ENCODE data around the gene LASP1NB.
"Not testable (repeated sequence)": the region's sequence is repeated elsewhere in the genome, so short reads cannot be mapped to it uniquely, and the experiment has no call there.

LASP1NB gene

GRCh38 chr17:38953800-38954199 is 28.4 kb downstream of the LASP1NB start:
- H3K4ac ChIP-seq (ENCODE audit: low read length); H2BK12ac ChIP-seq (ENCODE audit: low read length): not testable (repeated sequence)

GRCh38 chr17:38958326-38958725 is 32.9 kb downstream of the LASP1NB start:
- Histone ChIP-seq H3K9me3 (replicated peaks in 1 of 2; ENCODE audit: control insufficient read depth in 2 of 2, insufficient read depth in 1 of 2, low read depth in 1 of 2, low read length in 2 of 2) (no peaks in the 10 kb centered on the region), H3K18ac (ENCODE audit: low read length) (no peak overlapping the region), H2BK120ac (ENCODE audit: low read depth, low read length) (no peak overlapping the region), H3K79me1 (ENCODE audit: low read depth, low read length) (no peaks in the 10 kb centered on the region), H2BK15ac (ENCODE audit: low read length) (no peak overlapping the region), H2BK5ac (ENCODE audit: low read length) (no peak overlapping the region), H3K23ac (ENCODE audit: low read depth, low read length, poor library complexity) (no peak overlapping the region), H3K14ac (ENCODE audit: low read length) (no peak overlapping the region), H3K9ac (ENCODE audit: low read depth, low read length, poor library complexity) (no peak overlapping the region), H2BK12ac (ENCODE audit: low read length) (no peak overlapping the region), H3K27me3 (ENCODE audit: control insufficient read depth in 3 of 3, insufficient read depth in 3 of 3, low read depth in 1 of 3, low read length in 3 of 3) (peaks cover 0 to 4% (median 0%) of the 10 kb centered on the region in 3 experiments), H2AFZ (ENCODE audit: low read length) (no peak overlapping the region), H4K91ac (ENCODE audit: low read depth, low read length, poor library complexity) (no peak overlapping the region), H3K4me1 (ENCODE audit: control insufficient read depth in 2 of 2, insufficient read depth in 1 of 2, low read depth in 1 of 2, low read length in 2 of 2) (no peaks in the 10 kb centered on the region), H3K4me2 (ENCODE audit: insufficient read depth, low read length, poor library complexity, severe bottlenecking) (no peak overlapping the region), H4K8ac (ENCODE audit: low read depth, low read length) (no peak overlapping the region), H3K4me3 (ENCODE audit: low read length in 2 of 2) (no peak overlapping the region), H3K36me3 (replicated peaks in 1 of 2; ENCODE audit: control insufficient read depth in 2 of 2, insufficient read depth in 2 of 2, low read length in 2 of 2) (no peaks in the 10 kb centered on the region), H2AK5ac (ENCODE audit: low read depth, low read length) (no peak overlapping the region), H3K4ac (ENCODE audit: low read length) (no peak overlapping the region), H3K27ac (replicated peaks; ENCODE audit: low read length) (no peak overlapping the region)
- no CpG with 5 or more reads among the region's 1 CpG for WGBS, 2 donors (ENCODE audit: extremely low coverage in 2 of 2, insufficient read length in 2 of 2, insufficient replicate concordance in 1 of 2)
- no peak for DNase-seq (ENCODE audit: low spot score)

More at GRCh38 chr17:38953800-38954199, 28.4 kb downstream of the LASP1NB start:
- H4K8ac ChIP-seq (ENCODE audit: low read depth, low read length); H2AK5ac ChIP-seq (ENCODE audit: low read depth, low read length); H3K4me2 ChIP-seq (ENCODE audit: insufficient read depth, low read length, poor library complexity, severe bottlenecking); H4K91ac ChIP-seq (ENCODE audit: low read depth, low read length, poor library complexity); H3K27me3 ChIP-seq (ENCODE audit: control insufficient read depth in 3 of 3, insufficient read depth in 3 of 3, low read depth in 1 of 3, low read length in 3 of 3); H2AFZ ChIP-seq (ENCODE audit: low read length); H2BK5ac ChIP-seq (ENCODE audit: low read length); H3K9me3 ChIP-seq (replicated peaks in 1 of 2; ENCODE audit: control insufficient read depth in 2 of 2, insufficient read depth in 1 of 2, low read depth in 1 of 2, low read length in 2 of 2); H3K36me3 ChIP-seq (replicated peaks in 1 of 2; ENCODE audit: control insufficient read depth in 2 of 2, insufficient read depth in 2 of 2, low read length in 2 of 2); H3K14ac ChIP-seq (ENCODE audit: low read length); H3K4me1 ChIP-seq (ENCODE audit: control insufficient read depth in 2 of 2, insufficient read depth in 1 of 2, low read depth in 1 of 2, low read length in 2 of 2); H3K9ac ChIP-seq (ENCODE audit: low read depth, low read length, poor library complexity); H2BK120ac ChIP-seq (ENCODE audit: low read depth, low read length); H3K18ac ChIP-seq (ENCODE audit: low read length); H2BK15ac ChIP-seq (ENCODE audit: low read length); DNase-seq (ENCODE audit: low spot score); H3K27ac ChIP-seq (replicated peaks; ENCODE audit: low read length); H3K23ac ChIP-seq (ENCODE audit: low read depth, low read length, poor library complexity); H3K79me1 ChIP-seq (ENCODE audit: low read depth, low read length); H3K4me3 ChIP-seq (ENCODE audit: low read length in 2 of 2): not testable (repeated sequence)
- WGBS, 2 donors (ENCODE audit: extremely low coverage in 2 of 2, insufficient read length in 2 of 2, insufficient replicate concordance in 1 of 2), result no CpG with 5 or more reads among the region's 7 CpGs

GRCh38 chr17:38958756-38959155 is 33.3 kb downstream of the LASP1NB start:
- Histone ChIP-seq H3K23ac (ENCODE audit: low read depth, low read length, poor library complexity) (no peak overlapping the region), H2BK15ac (ENCODE audit: low read length) (no peak overlapping the region), H2BK12ac (ENCODE audit: low read length) (no peak overlapping the region), H3K36me3 (replicated peaks in 1 of 2; ENCODE audit: control insufficient read depth in 2 of 2, insufficient read depth in 2 of 2, low read length in 2 of 2) (no peaks in the 10 kb centered on the region), H3K27ac (replicated peaks; ENCODE audit: low read length) (no peak overlapping the region), H2BK5ac (ENCODE audit: low read length) (no peak overlapping the region), H3K14ac (ENCODE audit: low read length) (no peak overlapping the region), H2AFZ (ENCODE audit: low read length) (no peak overlapping the region), H3K9me3 (replicated peaks in 1 of 2; ENCODE audit: control insufficient read depth in 2 of 2, insufficient read depth in 1 of 2, low read depth in 1 of 2, low read length in 2 of 2) (no peaks in the 10 kb centered on the region), H3K27me3 (ENCODE audit: control insufficient read depth in 3 of 3, insufficient read depth in 3 of 3, low read depth in 1 of 3, low read length in 3 of 3) (peaks cover 0 to 4% (median 0%) of the 10 kb centered on the region in 3 experiments), H4K91ac (ENCODE audit: low read depth, low read length, poor library complexity) (no peak overlapping the region), H2AK5ac (ENCODE audit: low read depth, low read length) (no peak overlapping the region), H4K8ac (ENCODE audit: low read depth, low read length) (no peak overlapping the region), H3K18ac (ENCODE audit: low read length) (no peak overlapping the region), H3K4me1 (ENCODE audit: control insufficient read depth in 2 of 2, insufficient read depth in 1 of 2, low read depth in 1 of 2, low read length in 2 of 2) (no peaks in the 10 kb centered on the region), H3K4me3 (ENCODE audit: low read length in 2 of 2) (no peak overlapping the region), H3K9ac (ENCODE audit: low read depth, low read length, poor library complexity) (no peak overlapping the region), H2BK120ac (ENCODE audit: low read depth, low read length) (no peak overlapping the region), H3K4me2 (ENCODE audit: insufficient read depth, low read length, poor library complexity, severe bottlenecking) (no peak overlapping the region), H3K79me1 (ENCODE audit: low read depth, low read length) (no peaks in the 10 kb centered on the region), H3K4ac (ENCODE audit: low read length) (no peak overlapping the region)
- no peak for DNase-seq (ENCODE audit: low spot score)

- Histone ChIP-seq H3K4me3 (ENCODE audit: low read length in 2 of 2) (no peak overlapping the region), H3K27me3 (ENCODE audit: control insufficient read depth in 3 of 3, insufficient read depth in 3 of 3, low read depth in 1 of 3, low read length in 3 of 3) (peaks cover 0 to 4% (median 0%) of the 10 kb centered on the region in 3 experiments), H2BK15ac (ENCODE audit: low read length) (no peak overlapping the region), H4K8ac (ENCODE audit: low read depth, low read length) (no peak overlapping the region), H2BK12ac (ENCODE audit: low read length) (no peak overlapping the region), H3K9ac (ENCODE audit: low read depth, low read length, poor library complexity) (no peak overlapping the region), H3K79me1 (ENCODE audit: low read depth, low read length) (no peaks in the 10 kb centered on the region), H3K4me2 (ENCODE audit: insufficient read depth, low read length, poor library complexity, severe bottlenecking) (no peak overlapping the region), H3K23ac (ENCODE audit: low read depth, low read length, poor library complexity) (no peak overlapping the region), H2AFZ (ENCODE audit: low read length) (no peak overlapping the region), H3K4ac (ENCODE audit: low read length) (no peak overlapping the region), H3K9me3 (replicated peaks in 1 of 2; ENCODE audit: control insufficient read depth in 2 of 2, insufficient read depth in 1 of 2, low read depth in 1 of 2, low read length in 2 of 2) (no peaks in the 10 kb centered on the region), H2BK120ac (ENCODE audit: low read depth, low read length) (no peak overlapping the region), H3K14ac (ENCODE audit: low read length) (no peak overlapping the region), H2BK5ac (ENCODE audit: low read length) (no peak overlapping the region), H3K27ac (replicated peaks; ENCODE audit: low read length) (no peak overlapping the region), H3K18ac (ENCODE audit: low read length) (no peak overlapping the region), H3K36me3 (replicated peaks in 1 of 2; ENCODE audit: control insufficient read depth in 2 of 2, insufficient read depth in 2 of 2, low read length in 2 of 2) (no peaks in the 10 kb centered on the region), H2AK5ac (ENCODE audit: low read depth, low read length) (no peak overlapping the region), H4K91ac (ENCODE audit: low read depth, low read length, poor library complexity) (no peak overlapping the region), H3K4me1 (ENCODE audit: control insufficient read depth in 2 of 2, insufficient read depth in 1 of 2, low read depth in 1 of 2, low read length in 2 of 2) (no peaks in the 10 kb centered on the region)
- WGBS, 2 donors (ENCODE audit: extremely low coverage in 2 of 2, insufficient read length in 2 of 2, insufficient replicate concordance in 1 of 2), result no CpG with 5 or more reads among the region's 3 CpGs
- no peak for DNase-seq (ENCODE audit: low spot score)
Measured at GRCh38 chr17:38959508-38959907, 34.1 kb downstream of the LASP1NB start.

All from neuronal stem cell (in vitro differentiated cells).